Articular chondrocyte of knee joint (primary cell): ENCODE data around the gene TAS2R9. TPM values are rescaled to one million over a fixed set of nuclear protein-coding genes. Genes with fewer than 3 reads are reported as not detected.

Experiments
- small RNA-seq: library from RNA; depleted of rRNA; stranded (forward); fragments of <200 nt; gene quantifications from one replicate; pipeline ENCODE3, GENCODE V24; 2012
- total RNA-seq: library from RNA; depleted of rRNA; stranded (reverse); fragments of >200 nt; gene quantifications from 2 replicates; pipeline ENCODE4 v1.2.3, GENCODE V29; 2012

TAS2R9 gene
- total RNA-seq: 0.32 and 0.52 TPM in 2 replicates

GRCh38 chr12:10810068-10810467 is at the start of gene TAS2R9:
TSS of gene TAS2R9 (minus strand) at chr12:10810168. CDS start at chr12:10810075, 93 bp downstream.

GRCh38 chr12:10849425-10849878 is 39.5 kb upstream of the TAS2R9 start, which contains the start of gene PRR4:
TSS of gene PRR4 (minus strand) at chr12:10849475. CDS start at chr12:10849437, 38 bp downstream.

DNA sequence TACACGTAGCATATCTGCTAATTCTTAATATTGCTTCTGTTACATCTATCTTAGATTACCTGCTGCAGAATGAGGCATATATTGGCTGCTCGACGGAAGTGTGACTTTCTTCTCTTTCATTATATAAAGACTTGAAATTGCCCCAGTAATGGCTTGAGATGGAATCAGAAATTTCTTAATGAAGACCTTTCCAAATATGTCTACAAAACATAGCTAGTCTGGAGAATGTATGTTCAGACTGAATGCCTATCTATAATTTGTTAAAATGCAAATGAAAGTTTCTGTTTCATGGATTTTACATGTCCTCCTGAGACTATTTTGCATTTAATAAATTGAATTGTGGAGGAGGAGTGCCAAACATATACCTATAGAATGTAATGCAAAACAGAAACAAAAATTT is 16.3 kb upstream of the TAS2R9 start, which contains the start of gene TAS2R10:
TAS2R10 (minus strand) TSS at position 101 of the 400 bp plus-strand sequence; CDS start at position 12, 89 bp downstream.

GRCh38 chr12:10807186-10807585 is 2.8 kb downstream of the TAS2R9 start, which contains the start of gene TAS2R8:
TSS of gene TAS2R8 (minus strand) at chr12:10807286. CDS start at chr12:10806980, 306 bp downstream.

GRCh38 chr12:10802587-10802986 is 7.4 kb downstream of the TAS2R9 start, which contains the start of gene TAS2R7:
TSS of gene TAS2R7 (minus strand) at chr12:10802627. CDS start at chr12:10802570, 57 bp downstream.

Small RNAs within 50 kb of the gene (small RNA-seq; reads per million reads assigned to genes)
- gene PRR4: not detected

Other genes starting within 250 kb of the TAS2R9 start
- gene MAGOHB, start 196.6 kb downstream of the TAS2R9 start, total RNA-seq: 25.8 and 27.7 TPM in 2 replicates
- 0.11 and 0.13 TPM in 2 replicates for gene STYK1, start 136.1 kb downstream of the TAS2R9 start, total RNA-seq
- 168 and 195 TPM in 2 replicates for gene YBX3, start 86.8 kb downstream of the TAS2R9 start, total RNA-seq
- 0.22 TPM in 1 of 2 replicates, not detected in the other for gene TAS2R7, start 7.5 kb downstream of the TAS2R9 start, total RNA-seq
- gene TAS2R8, start 2.9 kb downstream of the TAS2R9 start, total RNA-seq: 0.22 and 0.26 TPM in 2 replicates
- gene TAS2R10, start 16.2 kb upstream of the TAS2R9 start, total RNA-seq: 1.9 and 2.9 TPM in 2 replicates
- gene PRR4, start 39.3 kb upstream of the TAS2R9 start, total RNA-seq: 3.4 and 4.2 TPM in 2 replicates
- gene PRH1, start 74.1 kb upstream of the TAS2R9 start, total RNA-seq: 27.2 and 29.7 TPM in 2 replicates
- gene TAS2R13, start 99.4 kb upstream of the TAS2R9 start, total RNA-seq: 4.5 and 4.6 TPM in 2 replicates
- 0.54 TPM in 1 of 2 replicates, not detected in the other for gene PRH2, start 119.1 kb upstream of the TAS2R9 start, total RNA-seq
- 8.0 and 9.1 TPM in 2 replicates for gene TAS2R14, start 129.1 kb upstream of the TAS2R9 start, total RNA-seq
- gene TAS2R50, start 176.7 kb upstream of the TAS2R9 start, total RNA-seq: 5.7 and 7.8 TPM in 2 replicates
- gene TAS2R20, start 188.1 kb upstream of the TAS2R9 start, total RNA-seq: 6.7 and 7.2 TPM in 2 replicates
- gene TAS2R19, start 212.5 kb upstream of the TAS2R9 start, total RNA-seq: 10.5 and 11.1 TPM in 2 replicates
- 11.8 and 12.4 TPM in 2 replicates for gene TAS2R31, start 221.2 kb upstream of the TAS2R9 start, total RNA-seq